ENCODE data around the gene SCG2. TPM values are rescaled to one million over a fixed set of nuclear protein-coding genes. Genes with fewer than 3 reads are reported as not detected.
A peak's percentile ranks its signal among the peaks of the same experiment; 100 is the strongest.
"Not testable (repeated sequence)": the region's sequence is repeated elsewhere in the genome, so short reads cannot be mapped to it uniquely, and the experiment has no call there.

Gene SCG2
- total RNA-seq, 1 experiment from 2014 or later: 19.8 TPM

- no peaks in the 10 kb centered on the region; the same call in 1 of the 2 replicates for H3K9me2 ChIP-seq (ENCODE audit: insufficient read depth)
- no peak overlapping the region for H3K27ac ChIP-seq (ENCODE audit: low read depth, low read length)
- H4K20me1 ChIP-seq (ENCODE audit: insufficient read depth): no peaks in the 10 kb centered on the region
- H3K36me3 ChIP-seq (ENCODE audit: control insufficient read depth in 1 of 2, insufficient read depth in 2 of 2, low read length in 2 of 2): no peaks in the 10 kb centered on the region
- no TSS peak for BruUV-seq (replicated peaks)
- H3K4me3 ChIP-seq (replicated peaks in 1 of 2; ENCODE audit: low read depth in 1 of 2, low read length in 2 of 2): no peak overlapping the region
- H3K4me1 ChIP-seq (ENCODE audit: control insufficient read depth in 1 of 2, insufficient read depth in 2 of 2, low read length in 2 of 2): peaks cover 8 to 35% of the 10 kb centered on the region in 2 experiments
- H3K4me2 ChIP-seq (ENCODE audit: low read length): no peak overlapping the region
- H3K9me3 ChIP-seq (ENCODE audit: control insufficient read depth in 1 of 2, insufficient read depth in 1 of 2, low read depth in 1 of 2, low read length in 2 of 2): no peaks in the 10 kb centered on the region
- H3K27me3 ChIP-seq (ENCODE audit: insufficient read depth, low read length): no peaks in the 10 kb centered on the region
- TF ChIP-seq EZH2phosphoT487 (IDR thresholded peaks at IDR 0.05; ENCODE audit: borderline replicate concordance): no peak
- no peak for TF ChIP-seq ATF3 (IDR thresholded peaks at IDR 0.05)
- no peak for TF ChIP-seq REST (IDR thresholded peaks at IDR 0.05; ENCODE audit: low read depth)
- no peak for TF ChIP-seq CEBPB (IDR thresholded peaks at IDR 0.05; ENCODE audit: low read depth)
- TF ChIP-seq EGR1 (IDR thresholded peaks at IDR 0.05; ENCODE audit: low read depth): no peak
- no peak for TF ChIP-seq FOSL1 (IDR thresholded peaks at IDR 0.05; ENCODE audit: low read depth)
- no peak for TF ChIP-seq ZNF274 (IDR thresholded peaks at IDR 0.05; ENCODE audit: low read depth, low read length)
- TF ChIP-seq SP1 (IDR thresholded peaks at IDR 0.05; ENCODE audit: low read depth): no peak
- TF ChIP-seq SIN3A (IDR thresholded peaks at IDR 0.05; ENCODE audit: low read depth): no peak
- TF ChIP-seq POLR2AphosphoS5 (IDR thresholded peaks at IDR 0.05; ENCODE audit: low read depth, low read length): no peak
- no peak for TF ChIP-seq TCF7L2 (IDR thresholded peaks at IDR 0.05; ENCODE audit: borderline replicate concordance, extremely low read depth, insufficient read depth, insufficient read length)
- TF ChIP-seq JUND (IDR thresholded peaks at IDR 0.05): no peak
- ChIA-PET CTCF (no interaction called here), POLR2A (no interaction called here), RAD21 (ENCODE audit: low non-redundant PET in 1 of 2, low total read pairs in 2 of 2, uncharacterized antibody in 2 of 2, unreplicated experiment in 2 of 2) (no interaction called here)
- DNase-seq (ENCODE audit: low read depth, low spot score) (no peak), ATAC-seq (peak; percentile 54; the same call in 1 of the 2 replicates)
- no peaks in the 10 kb centered on the region for H3K79me2 ChIP-seq (ENCODE audit: insufficient read depth, low read length)
- H2AFZ ChIP-seq (ENCODE audit: low read depth, low read length, poor library complexity, severe bottlenecking): no peak overlapping the region
- intact Hi-C loops (cut with micrococcal nuclease): no loop called here
- no peak overlapping the region for H3K9ac ChIP-seq (ENCODE audit: low read length)
These were observed 7.9 kb downstream of the SCG2 start for GRCh38 chr2:223594259-223594658.

- BruUV-seq (replicated peaks); DNase-seq (ENCODE audit: low read depth, low spot score); POLR2A ChIA-PET: not testable (repeated sequence)
These were observed 9.5 kb downstream of the SCG2 start for GRCh38 chr2:223592689-223593088.

More at GRCh38 chr2:223592689-223593088, 9.5 kb downstream of the SCG2 start:
- H4K20me1 ChIP-seq (ENCODE audit: insufficient read depth); H3K4me3 ChIP-seq (replicated peaks in 1 of 2; ENCODE audit: low read depth in 1 of 2, low read length in 2 of 2); CTCF ChIA-PET; intact Hi-C loops (cut with micrococcal nuclease); H3K36me3 ChIP-seq (ENCODE audit: control insufficient read depth in 1 of 2, insufficient read depth in 2 of 2, low read length in 2 of 2); H3K9me2 ChIP-seq (ENCODE audit: insufficient read depth); H3K27ac ChIP-seq (ENCODE audit: low read depth, low read length); H3K9ac ChIP-seq (ENCODE audit: low read length); ATAC-seq; H3K79me2 ChIP-seq (ENCODE audit: insufficient read depth, low read length); RAD21 ChIA-PET (ENCODE audit: low non-redundant PET in 1 of 2, low total read pairs in 2 of 2, uncharacterized antibody in 2 of 2, unreplicated experiment in 2 of 2); H3K9me3 ChIP-seq (ENCODE audit: control insufficient read depth in 1 of 2, insufficient read depth in 1 of 2, low read depth in 1 of 2, low read length in 2 of 2); H3K27me3 ChIP-seq (ENCODE audit: insufficient read depth, low read length); H2AFZ ChIP-seq (ENCODE audit: low read depth, low read length, poor library complexity, severe bottlenecking); H3K4me2 ChIP-seq (ENCODE audit: low read length): not testable (repeated sequence)
- H3K4me1 ChIP-seq (ENCODE audit: control insufficient read depth in 1 of 2, insufficient read depth in 2 of 2, low read length in 2 of 2): peaks cover 8 to 30% of the 10 kb centered on the region in 2 experiments; a peak in 3 of 4 replicates
